Stimulated activated CD8-positive, alpha-beta memory T cell treated with anti-CD3 and anti-CD28 coated beads, Interleukin-15, amount 100 ng/mL, for 24 hours (primary cell): Measurements from ENCODE around the gene MX1.

Experiments
- DNase-seq: peaks from one replicate; pipeline ENCODE4 v3.0.0-alpha.2; 2020; ENCODE audit warnings: low read depth

The MX1 gene

GRCh38 chr21:41494242-41494641 is 68.2 kb downstream of the MX1 start:
- DNase-seq = no peak

GRCh38 chr21:41497008-41497407 is 71.0 kb downstream of the MX1 start:
- DNase-seq = no peak

GRCh38 chr21:41497788-41498187 is 71.7 kb downstream of the MX1 start:
- no peak for DNase-seq

- no peak for DNase-seq
Observed at GRCh38 chr21:41499920-41500319, 73.9 kb downstream of the MX1 start.

GRCh38 chr21:41500363-41500762 is 74.3 kb downstream of the MX1 start:
- DNase-seq = no peak

- DNase-seq = no peak
Observed at GRCh38 chr21:41500931-41501381, 74.9 kb downstream of the MX1 start.

GRCh38 chr21:41501919-41502318 is 75.9 kb downstream of the MX1 start:
- DNase-seq = no peak

- DNase-seq = no peak
Observed at GRCh38 chr21:41503331-41503730, 77.3 kb downstream of the MX1 start.

GRCh38 chr21:41504030-41504429 is 78.0 kb downstream of the MX1 start:
- no peak for DNase-seq

GRCh38 chr21:41506005-41506594 is 80.1 kb downstream of the MX1 start:
- no peak for DNase-seq

GRCh38 chr21:41506611-41507520 is 80.8 kb downstream of the MX1 start:
- DNase-seq = no peak

- no peak for DNase-seq
Observed at GRCh38 chr21:41507521-41508414, 81.7 kb downstream of the MX1 start, which contains the start of gene TMPRSS2. Gene TMPRSS2 (minus strand): TSS chr21:41508158. CDS start chr21:41498133, 10,025 bp downstream.

GRCh38 chr21:41508415-41509144 is 82.5 kb downstream of the MX1 start:
- DNase-seq = no peak
